SH-SY5Y (cell line): ENCODE data around the gene S1PR5.

ENCODE experiments used
- GATA2 ChIP-seq: IDR thresholded peaks from 2 replicates; pipeline ENCODE4 v1.6.1; 2011; ENCODE audit warnings: mild to moderate bottlenecking, low read depth, low read length
- GATA3 ChIP-seq: IDR thresholded peaks from 2 replicates; pipeline ENCODE4 v1.6.1; 2011; ENCODE audit warnings: low read depth, mild to moderate bottlenecking, low read length, moderate library complexity

DNA sequence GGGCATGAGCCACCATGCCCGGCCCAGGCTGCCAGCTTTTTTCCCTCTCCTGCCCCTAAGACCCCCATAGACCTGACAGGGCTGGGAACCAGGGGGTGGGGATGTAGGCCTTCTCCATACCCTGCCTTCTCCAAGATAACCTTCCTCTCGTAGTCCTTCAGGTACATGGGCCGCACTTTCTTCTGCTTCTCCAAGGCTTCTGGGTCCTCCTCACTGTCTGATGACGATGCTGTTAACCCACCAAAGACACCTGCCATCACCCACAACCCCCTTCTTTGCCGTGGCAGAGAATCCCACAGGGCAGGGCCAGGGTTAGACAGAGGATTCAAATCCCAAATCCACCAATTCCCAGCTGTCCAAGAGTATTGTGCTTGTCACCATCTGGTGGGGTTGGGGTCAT lies 45.4 kb upstream of the S1PR5 start:
- no peak for TF ChIP-seq GATA2
- no peak for TF ChIP-seq GATA3
